ENCODE data around the gene GHRL.
A peak's percentile ranks its signal among the peaks of the same experiment; 100 is the strongest.
"Not testable (repeated sequence)": the region's sequence is repeated elsewhere in the genome, so short reads cannot be mapped to it uniquely, and the experiment has no call there.

Gene GHRL

GRCh38 chr3:10298064-10298463, 5.3 kb upstream of the GHRL start:
- not testable (repeated sequence) for DNase-seq (ENCODE audit: low read depth)

GRCh38 chr3:10294030-10294586, 1.4 kb upstream of the GHRL start:
- DNase-seq (ENCODE audit: low read depth), result no peak

- no peak for DNase-seq (ENCODE audit: low read depth)
Observed at GRCh38 chr3:10291641-10292040, 1.1 kb downstream of the GHRL start.

DNA sequence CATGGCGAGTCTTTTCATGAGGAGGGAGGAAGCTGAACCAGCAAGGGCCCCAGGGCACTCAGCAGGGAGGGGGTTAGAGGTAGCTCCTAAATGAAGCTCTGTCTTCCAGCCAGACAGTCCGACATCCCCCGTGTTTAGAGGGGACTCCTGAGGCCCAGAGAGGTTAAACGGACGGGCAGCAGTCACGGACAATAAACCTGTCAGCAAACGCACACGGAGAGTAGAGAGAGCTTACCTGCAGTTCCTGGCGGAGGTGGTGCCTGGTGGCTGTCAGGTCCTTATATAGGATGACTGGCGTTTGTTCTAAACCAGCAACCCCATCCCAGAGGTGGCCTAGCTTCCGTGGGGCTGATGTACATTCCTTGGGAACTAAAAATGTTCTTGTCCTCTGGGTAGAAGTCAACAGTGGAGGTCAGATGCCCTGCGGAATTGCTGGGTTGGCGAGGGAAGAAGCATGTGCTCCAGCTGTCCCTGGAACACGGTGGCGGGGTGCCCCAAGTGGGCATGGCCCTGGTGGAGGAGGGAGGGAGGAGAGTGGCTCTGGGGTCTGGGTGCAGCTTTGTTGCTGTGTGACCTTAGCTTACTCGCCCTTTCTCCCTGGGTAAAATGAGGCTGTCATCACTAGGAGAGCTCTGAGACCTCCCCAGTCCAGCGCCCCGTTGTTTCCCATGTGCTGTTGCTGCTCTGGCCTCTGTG, 2.1 kb downstream of the GHRL start:
- DNase-seq (ENCODE audit: low read depth), result no peak

DNA sequence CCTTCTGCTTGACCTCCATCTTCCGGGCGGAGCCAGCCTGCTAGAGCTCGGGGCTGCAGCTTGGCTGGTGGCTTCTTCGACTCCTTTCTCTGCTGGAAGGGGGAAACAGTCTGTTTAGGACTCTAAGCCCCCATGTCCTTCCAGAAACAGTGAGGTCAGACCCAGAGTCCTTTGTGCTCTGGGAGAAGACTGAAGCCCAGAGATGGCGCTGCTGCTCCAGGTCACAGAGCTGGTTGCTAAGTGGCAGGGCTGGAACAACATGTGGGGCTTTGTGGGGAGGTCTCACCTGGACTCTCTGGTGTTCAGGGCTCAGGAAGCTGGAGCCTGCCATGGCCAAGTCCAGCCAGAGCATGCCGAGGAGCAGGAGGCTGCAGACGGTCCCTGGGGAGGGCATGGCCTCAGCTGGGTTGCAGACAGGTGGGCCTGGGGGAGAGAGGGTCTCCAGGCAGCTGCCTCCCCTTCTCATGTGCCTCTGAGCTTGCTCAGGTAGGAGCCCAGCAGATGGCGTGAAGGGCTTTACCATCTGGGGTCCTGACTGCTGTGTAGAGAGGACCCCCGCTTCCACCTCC, 2.9 kb downstream of the GHRL start:
- DNase-seq (ENCODE audit: low read depth), result no peak

DNA sequence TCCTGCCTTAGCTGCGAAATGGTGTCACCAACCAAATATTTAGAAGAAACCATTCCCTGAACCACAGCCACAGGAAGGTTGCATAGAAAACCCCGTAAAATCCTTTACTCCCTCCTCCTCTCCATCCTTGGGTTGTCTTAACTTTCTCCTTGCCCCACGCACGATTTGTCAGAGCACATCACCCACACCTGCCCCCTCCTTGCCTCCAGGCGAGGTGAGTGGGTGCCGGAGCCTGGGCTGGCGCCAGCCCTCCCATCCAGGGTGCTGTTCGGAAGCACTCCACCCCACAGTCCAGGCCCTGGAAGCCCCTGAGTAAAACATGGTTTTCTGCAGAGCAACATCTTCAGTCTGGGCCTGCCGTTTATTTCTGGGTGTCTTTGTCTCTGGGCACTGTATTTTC, 3.7 kb downstream of the GHRL start:
- no peak for DNase-seq (ENCODE audit: low read depth)

GRCh38 chr3:10288575-10288960, 4.2 kb downstream of the GHRL start:
- no peak for DNase-seq (ENCODE audit: low read depth)

DNA sequence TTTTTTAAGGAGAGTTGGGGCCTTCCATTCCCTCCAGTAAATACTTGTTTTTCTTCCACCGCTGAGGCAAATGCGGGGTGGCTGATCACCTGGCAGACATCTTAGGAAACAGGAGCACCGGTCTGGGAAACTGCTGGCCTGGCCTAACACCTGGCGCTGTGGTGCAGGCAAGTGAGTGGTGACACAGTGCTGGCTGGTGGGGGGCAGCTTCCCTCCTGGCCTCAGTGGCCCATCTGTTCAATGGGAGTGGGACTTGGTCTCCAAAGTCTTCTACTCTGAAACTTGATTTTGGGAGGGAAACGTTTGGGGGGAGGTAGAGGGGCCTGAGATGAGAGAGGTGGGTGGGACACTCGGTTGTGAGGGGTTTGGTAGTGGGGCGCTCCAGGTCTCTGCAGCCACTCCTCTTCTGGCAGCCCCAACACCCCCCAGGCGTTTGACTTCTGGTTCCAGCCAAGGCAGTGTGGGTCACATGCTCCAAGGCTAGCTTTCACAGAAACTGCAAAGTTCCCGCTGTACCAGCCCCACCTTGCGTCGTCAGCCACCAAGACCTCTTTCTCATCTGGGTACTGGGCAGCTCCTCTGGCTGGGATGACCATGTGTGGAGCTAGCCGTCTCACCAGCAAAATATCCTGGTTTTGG, 4.7 kb downstream of the GHRL start:
- DNase-seq (ENCODE audit: low read depth), result no peak

- peak; percentile 49 for DNase-seq (ENCODE audit: low read depth)
Observed at GRCh38 chr3:10286596-10287295, 6.0 kb downstream of the GHRL start.

DNA sequence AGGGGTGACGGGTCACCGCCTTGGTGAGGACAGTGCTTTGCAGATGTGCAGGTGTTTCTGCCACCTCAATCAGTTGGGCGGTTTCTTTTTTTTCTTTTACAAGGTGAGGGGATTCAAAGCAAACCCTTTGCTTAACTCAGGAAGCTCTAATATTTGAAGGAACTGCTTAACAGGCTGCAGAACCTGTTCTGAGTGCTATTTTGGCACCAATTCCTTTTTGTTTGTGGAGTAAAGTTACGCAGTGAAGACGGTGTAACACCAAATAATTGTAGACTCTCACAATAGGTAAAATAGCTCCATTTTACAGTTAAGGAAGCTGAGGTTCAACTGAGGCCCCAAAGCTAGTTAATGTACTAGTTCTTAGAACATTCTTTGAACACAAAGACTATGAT, 6.6 kb downstream of the GHRL start:
- DNase-seq (ENCODE audit: low read depth), result no peak

DNA sequence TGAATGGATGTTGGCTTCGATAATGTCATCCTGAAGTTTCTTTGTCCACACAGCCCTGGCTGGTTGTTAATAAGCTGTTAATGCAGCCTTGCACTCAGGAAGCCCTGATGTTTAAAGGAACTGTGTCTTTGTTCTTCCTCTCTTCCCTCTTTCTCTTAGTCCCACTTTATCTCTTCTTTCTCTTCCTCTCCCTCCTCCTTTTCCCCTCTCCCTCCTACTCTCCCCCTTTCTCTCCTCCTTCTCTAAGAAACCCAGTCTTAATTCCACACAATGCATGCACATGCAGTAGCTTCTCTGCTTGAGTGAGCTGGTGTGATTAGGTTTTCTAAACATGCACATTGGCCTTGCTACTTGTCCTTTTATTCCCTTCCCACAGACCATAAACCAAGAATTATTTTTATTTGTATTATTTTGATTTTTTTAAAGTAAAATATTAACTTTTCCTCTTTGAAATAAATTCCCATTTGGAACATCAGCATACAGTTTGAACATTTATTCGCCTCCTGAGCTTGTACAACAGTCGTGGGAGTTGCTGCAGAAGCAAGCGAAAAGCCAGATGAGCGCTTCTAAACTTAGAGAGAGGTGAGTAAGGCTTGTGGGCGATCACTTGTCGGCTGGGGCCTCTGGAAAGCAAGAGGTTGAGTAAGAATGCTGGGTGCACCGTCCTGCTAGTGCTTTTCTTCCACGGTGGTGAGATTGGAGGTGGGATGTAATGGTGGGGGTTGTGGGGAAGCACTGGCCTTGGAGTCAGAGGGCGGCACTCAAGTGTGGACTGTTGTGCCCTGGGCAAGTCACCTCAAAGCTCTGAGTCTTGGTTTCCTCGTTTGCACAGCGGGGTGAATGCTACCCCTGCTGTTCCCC, 7.2 kb downstream of the GHRL start:
- no peak for DNase-seq (ENCODE audit: low read depth)

- DNase-seq (ENCODE audit: low read depth), result no peak
Observed at GRCh38 chr3:10284496-10284895, 8.3 kb downstream of the GHRL start.

DNA sequence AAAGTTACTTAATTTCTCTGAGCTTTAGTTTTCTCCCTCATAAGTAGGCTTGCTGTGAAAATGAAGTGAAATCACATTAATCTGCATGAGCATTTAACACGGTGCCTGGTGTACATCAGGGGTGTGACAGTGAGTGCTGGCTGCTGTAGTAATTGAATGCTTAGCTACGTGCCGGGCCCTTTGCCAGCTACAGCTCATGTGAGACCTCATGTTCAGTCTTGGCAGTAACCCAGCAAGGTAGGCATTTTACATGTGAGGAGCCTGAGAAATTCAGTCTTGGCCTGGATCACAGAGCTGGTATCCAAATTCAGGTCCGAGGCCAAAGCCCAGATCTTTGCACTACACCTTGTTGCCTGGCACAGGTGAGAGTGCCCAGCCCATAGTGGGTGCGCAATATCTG, 9.1 kb downstream of the GHRL start:
- DNase-seq (ENCODE audit: low read depth), result no peak

DNA sequence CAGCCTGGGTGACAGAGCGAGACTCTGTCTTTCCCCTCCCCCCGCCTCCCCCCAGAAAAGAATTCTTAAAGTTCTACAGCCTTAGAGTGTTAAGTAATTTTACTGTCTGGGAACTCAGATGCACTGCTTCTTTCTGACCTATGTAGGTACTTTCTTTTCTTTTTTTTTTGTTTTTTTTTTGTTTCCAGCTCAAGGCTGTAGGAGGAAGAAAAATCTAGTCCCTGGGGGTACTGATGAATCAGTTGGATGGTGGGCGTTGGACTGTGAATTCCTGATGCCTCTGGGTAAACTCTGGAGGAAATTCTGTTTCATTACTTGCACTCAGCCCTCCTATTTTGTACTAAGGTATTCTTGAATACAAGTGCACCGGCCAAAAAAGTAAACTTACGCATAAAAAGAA, 10.8 kb downstream of the GHRL start:
- DNase-seq (ENCODE audit: low read depth), result peak; percentile 74

- no peak for DNase-seq (ENCODE audit: low read depth)
Observed at GRCh38 chr3:10280571-10280970, 12.2 kb downstream of the GHRL start.

GRCh38 chr3:10280177-10280529, 12.6 kb downstream of the GHRL start:
- DNase-seq (ENCODE audit: low read depth), result no peak

- DNase-seq (ENCODE audit: low read depth), result no peak
Observed at GRCh38 chr3:10279384-10280176, 13.2 kb downstream of the GHRL start.

- DNase-seq (ENCODE audit: low read depth), result no peak
Observed at GRCh38 chr3:10278501-10278900, 14.2 kb downstream of the GHRL start.

GRCh38 chr3:10277115-10277625, 15.6 kb downstream of the GHRL start:
- DNase-seq (ENCODE audit: low read depth), result no peak

DNA sequence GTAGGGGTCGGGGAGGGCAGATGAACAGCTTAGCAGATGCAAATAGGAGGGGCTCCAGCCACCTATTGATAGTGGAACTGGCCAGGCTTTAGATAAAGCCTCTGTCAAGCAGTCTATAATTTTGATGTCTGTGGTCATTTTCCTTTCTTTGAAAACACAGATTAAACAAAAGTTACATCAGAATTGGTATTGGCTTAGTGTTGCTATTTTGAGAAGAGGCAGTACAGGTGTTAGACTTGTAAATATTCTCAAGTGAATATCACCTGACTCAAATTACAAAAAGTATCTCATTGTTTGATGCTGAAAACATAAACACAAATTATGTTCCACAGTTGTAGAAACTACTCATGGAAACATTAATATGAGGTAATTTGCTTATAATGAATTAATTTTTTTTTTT, 18.1 kb downstream of the GHRL start:
- DNase-seq (ENCODE audit: low read depth), result no peak

Data from stromal cell of bone marrow (primary cell).